ENCODE measurements around the gene ZMYND10. TPM values are rescaled to one million over a fixed set of nuclear protein-coding genes. Genes with fewer than 3 reads are reported as not detected.

The ZMYND10 gene
- total and polyA plus RNA-seq, 2 donors (not counting 3 experiments of a cell fraction or from before 2014, with no cell fraction given) = 0.25 to 0.38 TPM

GRCh38 chr3:50340448-50341329 is 4.8 kb downstream of the ZMYND10 start, which contains the start of gene RASSF1:
RASSF1 (minus strand) TSS chr3:50340836; CDS start chr3:50340805, 31 bp downstream.
- dilution Hi-C loops (cut with MboI; ENCODE audit: extremely low pct_ligation_motif_present, low sequenced_read_pairs) (no loop called here), intact Hi-C loops (cut with micrococcal nuclease) (no loop called here)
- H2AFZ ChIP-seq (ENCODE audit: low read depth, low read length) = peak within 1 kb of the TSS; percentile 79
- FAIRE-seq = no peak
- ChIA-PET CTCF (interaction anchor here (1.0 to 2.4 kb wide), 3 partner anchors 12 to 202 kb away, joined by 3 to 6 read pairs (median 3); partner anchors contain the start of gene HYAL2), POLR2A (no interaction called here)
- no peaks in the 10 kb centered on the region for H3K27me3 ChIP-seq (ENCODE audit: control insufficient read depth in 2 of 2, insufficient read depth in 2 of 2, low read length in 2 of 2)
- TF ChIP-seq MAX (IDR thresholded peaks at IDR 0.05; ENCODE audit: insufficient read depth, insufficient read length) = peak; percentile 12
- TF ChIP-seq POLR2A (IDR thresholded peaks at IDR 0.05; ENCODE audit: low read depth, low read length) = peak; percentile 41
- TF ChIP-seq, protein P1, sequence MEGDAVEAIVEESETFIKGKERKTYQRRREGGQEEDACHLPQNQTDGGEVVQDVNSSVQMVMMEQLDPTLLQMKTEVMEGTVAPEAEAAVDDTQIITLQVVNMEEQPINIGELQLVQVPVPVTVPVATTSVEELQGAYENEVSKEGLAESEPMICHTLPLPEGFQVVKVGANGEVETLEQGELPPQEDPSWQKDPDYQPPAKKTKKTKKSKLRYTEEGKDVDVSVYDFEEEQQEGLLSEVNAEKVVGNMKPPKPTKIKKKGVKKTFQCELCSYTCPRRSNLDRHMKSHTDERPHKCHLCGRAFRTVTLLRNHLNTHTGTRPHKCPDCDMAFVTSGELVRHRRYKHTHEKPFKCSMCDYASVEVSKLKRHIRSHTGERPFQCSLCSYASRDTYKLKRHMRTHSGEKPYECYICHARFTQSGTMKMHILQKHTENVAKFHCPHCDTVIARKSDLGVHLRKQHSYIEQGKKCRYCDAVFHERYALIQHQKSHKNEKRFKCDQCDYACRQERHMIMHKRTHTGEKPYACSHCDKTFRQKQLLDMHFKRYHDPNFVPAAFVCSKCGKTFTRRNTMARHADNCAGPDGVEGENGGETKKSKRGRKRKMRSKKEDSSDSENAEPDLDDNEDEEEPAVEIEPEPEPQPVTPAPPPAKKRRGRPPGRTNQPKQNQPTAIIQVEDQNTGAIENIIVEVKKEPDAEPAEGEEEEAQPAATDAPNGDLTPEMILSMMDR (IDR thresholded peaks at IDR 0.05; ENCODE audit: extremely low read depth in 1 of 2, insufficient read depth in 1 of 2, low read depth in 1 of 2, low read length in 2 of 2) = no peak
- no peaks in the 10 kb centered on the region for H3K9me3 ChIP-seq (replicated peaks; ENCODE audit: control insufficient read depth, insufficient read depth, low read length)
- H3K79me2 ChIP-seq (ENCODE audit: control insufficient read depth, insufficient read depth, low read length) = peaks cover 14% of the 10 kb centered on the region
- peak within 1 kb of the TSS in 2 of 3 experiments; percentile 6 for H3K4me3 ChIP-seq (replicated peaks in 1 of 3; ENCODE audit: insufficient read depth in 1 of 3, low read depth in 1 of 3, low read length in 3 of 3)
- H3K4me1 ChIP-seq (ENCODE audit: control insufficient read depth, extremely low read depth, insufficient read depth, low read length) = peaks cover 25% of the 10 kb centered on the region
- no peak for DNase-seq (ENCODE audit: low read depth, low spot score)
- no peaks in the 10 kb centered on the region for H4K20me1 ChIP-seq (replicated peaks; ENCODE audit: control insufficient read depth, extremely low read depth, insufficient read depth, low read length)
- H3K9ac ChIP-seq (replicated peaks; ENCODE audit: extremely low read depth, insufficient read depth, low read length) = no peak within 1 kb of the TSS
- no peak within 1 kb of the TSS for H3K27ac ChIP-seq (ENCODE audit: insufficient read depth, low read depth, low read length)
- H3K36me3 ChIP-seq (ENCODE audit: control insufficient read depth in 2 of 2, extremely low read depth in 1 of 2, insufficient read depth in 2 of 2, low read length in 2 of 2) = no peaks in the 10 kb centered on the region
- BruUV-seq (replicated peaks) = no TSS peak
- no peaks in the 10 kb centered on the region for H3K9me1 ChIP-seq (replicated peaks; ENCODE audit: control insufficient read depth, extremely low read depth, insufficient read depth, low read length)
- H3K4me2 ChIP-seq (ENCODE audit: insufficient read depth, low read length) = peak within 1 kb of the TSS; percentile 33

- Histone ChIP-seq H4K20me1 (replicated peaks; ENCODE audit: control insufficient read depth, extremely low read depth, insufficient read depth, low read length) (no peaks in the 10 kb centered on the region), H3K4me3 (replicated peaks in 1 of 3; ENCODE audit: insufficient read depth in 1 of 3, low read depth in 1 of 3, low read length in 3 of 3) (no peak overlapping the region), H3K27me3 (ENCODE audit: control insufficient read depth in 2 of 2, insufficient read depth in 2 of 2, low read length in 2 of 2) (no peaks in the 10 kb centered on the region), H3K4me1 (ENCODE audit: control insufficient read depth, extremely low read depth, insufficient read depth, low read length) (peaks cover 23% of the 10 kb centered on the region), H3K9me3 (replicated peaks; ENCODE audit: control insufficient read depth, insufficient read depth, low read length) (no peaks in the 10 kb centered on the region), H3K9ac (replicated peaks; ENCODE audit: extremely low read depth, insufficient read depth, low read length) (no peak overlapping the region), H3K36me3 (ENCODE audit: control insufficient read depth in 2 of 2, extremely low read depth in 1 of 2, insufficient read depth in 2 of 2, low read length in 2 of 2) (no peaks in the 10 kb centered on the region), H3K79me2 (ENCODE audit: control insufficient read depth, insufficient read depth, low read length) (peaks cover 20% of the 10 kb centered on the region), H3K27ac (ENCODE audit: insufficient read depth, low read depth, low read length) (no peak overlapping the region), H2AFZ (ENCODE audit: low read depth, low read length) (peak overlapping the region; percentile 79), H3K4me2 (ENCODE audit: insufficient read depth, low read length) (peak overlapping the region; percentile 33), H3K9me1 (replicated peaks; ENCODE audit: control insufficient read depth, extremely low read depth, insufficient read depth, low read length) (no peaks in the 10 kb centered on the region)
- intact Hi-C loops (cut with micrococcal nuclease) (no loop called here), dilution Hi-C loops (cut with MboI; ENCODE audit: extremely low pct_ligation_motif_present, low sequenced_read_pairs) (no loop called here)
- no peak for FAIRE-seq
- ChIA-PET CTCF (interaction anchor here (1.0 to 2.4 kb wide), 3 partner anchors 13 to 202 kb away, joined by 3 to 6 read pairs (median 3); partner anchors contain the start of gene HYAL2), POLR2A (no interaction called here)
- DNase-seq (ENCODE audit: low read depth, low spot score) = no peak
- no peak for TF ChIP-seq JUN (IDR thresholded peaks at IDR 0.05; ENCODE audit: borderline replicate concordance, insufficient read depth, insufficient read length, low read depth)
- TF ChIP-seq FOS (IDR thresholded peaks at IDR 0.05; ENCODE audit: borderline replicate concordance, insufficient read depth, low read length) = no peak
- TF ChIP-seq, protein P1 (IDR thresholded peaks at IDR 0.05; ENCODE audit: extremely low read depth in 1 of 2, insufficient read depth in 1 of 2, low read depth in 1 of 2, low read length in 2 of 2) = no peak
- no peak for TF ChIP-seq EZH2 (IDR thresholded peaks at IDR 0.05; ENCODE audit: borderline replicate concordance, low read depth, low read length, severe bottlenecking)
- TF ChIP-seq POLR2AphosphoS5 (IDR thresholded peaks at IDR 0.05; ENCODE audit: insufficient read depth, low read depth, low read length) = no peak
- TF ChIP-seq GATA2 (IDR thresholded peaks at IDR 0.05; ENCODE audit: insufficient read depth, insufficient read length, low read depth, low read length) = no peak
- no peak for TF ChIP-seq MYC (IDR thresholded peaks at IDR 0.05; ENCODE audit: low read depth, low read length)
- TF ChIP-seq POLR2A (IDR thresholded peaks at IDR 0.05; ENCODE audit: low read depth, low read length) = no peak
- TF ChIP-seq MAX (IDR thresholded peaks at IDR 0.05; ENCODE audit: insufficient read depth, insufficient read length) = no peak
- BruUV-seq (replicated peaks) = no TSS peak
Measured at GRCh38 chr3:50340147-50340447, 5.4 kb downstream of the ZMYND10 start.

Data from endothelial cell of umbilical vein (primary cell).